Liver (tissue), 9 donors: ENCODE data around the gene ATP4B. TPM values are rescaled to one million over a fixed set of nuclear protein-coding genes. Genes with fewer than 3 reads are reported as not detected.
"Not testable (repeated sequence)": the region's sequence is repeated elsewhere in the genome, so short reads cannot be mapped to it uniquely, and the experiment has no call there.

Experiments
- DNase-seq: peaks from one replicate; pipeline ENCODE4 v3.0.0-alpha.2; 2017; ENCODE audit warnings: low spot score
- H3K27ac ChIP-seq, 2 donors: one replicate each; pipeline ENCODE4 v1.7.0; 2013; ENCODE audit warnings: inconsistent platforms in 2 of 2, low read length in 2 of 2, control low read depth in 1 of 2, low read depth in 1 of 2, mild to moderate bottlenecking in 1 of 2
- H3K27me3 ChIP-seq, 4 donors: one replicate each; pipeline versions ENCODE4 v1.6.1 to v1.7.0; 2013; ENCODE audit warnings: low read length in 3 of 4, inconsistent platforms in 1 of 4, mild to moderate bottlenecking in 1 of 4, moderate library complexity in 1 of 4; ENCODE audit not compliant: control insufficient read depth in 4 of 4, insufficient read depth in 4 of 4
- H3K36me3 ChIP-seq, 4 donors: one replicate each; pipeline versions ENCODE4 v1.6.1 to v1.7.0; 2013; ENCODE audit warnings: low read length in 3 of 4, mild to moderate bottlenecking in 3 of 4, low read depth in 1 of 4, moderate library complexity in 1 of 4; ENCODE audit not compliant: control insufficient read depth in 4 of 4, insufficient read depth in 3 of 4
- H3K4me1 ChIP-seq, 4 donors: one replicate each; pipeline versions ENCODE4 v1.6.1 to v1.7.0; 2013; ENCODE audit warnings: low read length in 3 of 4, mild to moderate bottlenecking in 3 of 4, moderate library complexity in 1 of 4; ENCODE audit not compliant: control insufficient read depth in 4 of 4, insufficient read depth in 4 of 4
- H3K4me3 ChIP-seq, 3 donors: one replicate each; pipeline versions ENCODE4 v1.6.1 to v1.7.0; 2013; ENCODE audit warnings: low read length in 3 of 3, control low read depth in 1 of 3, low read depth in 1 of 3, mild to moderate bottlenecking in 1 of 3
- H3K9ac ChIP-seq, 2 donors: one replicate each; pipeline ENCODE4 v1.7.0; 2013; ENCODE audit warnings: low read length in 2 of 2, mild to moderate bottlenecking in 2 of 2, moderate library complexity in 2 of 2, control low read depth in 1 of 2, low read depth in 1 of 2
- H3K9me3 ChIP-seq, 4 donors: one replicate each; pipeline versions ENCODE4 v1.6.1 to v1.7.0; 2013; ENCODE audit warnings: low read length in 3 of 4; ENCODE audit not compliant: control insufficient read depth in 4 of 4
- ATF3 ChIP-seq: IDR thresholded peaks from 2 replicates; pipeline ENCODE4 v1.6.1; 2016; ENCODE audit warnings: antibody characterized with exemption
- EGR1 ChIP-seq, 2 donors: IDR thresholded peaks; 2 replicates each; pipeline ENCODE4 v1.6.1; 2016 to 2018; ENCODE audit warnings: antibody characterized with exemption in 2 of 2, low read depth in 2 of 2
- FOXA1 ChIP-seq: IDR thresholded peaks from 2 replicates; pipeline ENCODE4 v1.6.1; 2016; ENCODE audit warnings: antibody characterized with exemption
- GABPA ChIP-seq, 2 donors: IDR thresholded peaks in 1 of 2; conservative IDR thresholded peaks in 1 of 2; 2 replicates each; pipeline ENCODE4 v1.6.1; 2016; ENCODE audit warnings: antibody characterized with exemption in 2 of 2, mild to moderate bottlenecking in 1 of 2, moderate library complexity in 1 of 2
- HNF4A ChIP-seq, 2 donors: conservative IDR thresholded peaks; 2 replicates each; pipeline ENCODE4 v1.6.1; 2016; ENCODE audit warnings: antibody characterized with exemption in 2 of 2, mild to moderate bottlenecking in 2 of 2
- HNF4G ChIP-seq: IDR thresholded peaks from 2 replicates; pipeline ENCODE4 v1.6.1; 2016; ENCODE audit warnings: antibody characterized with exemption
- JUND ChIP-seq, 2 donors: IDR thresholded peaks; 2 replicates each; pipeline ENCODE4 v1.6.1; 2016; ENCODE audit warnings: antibody characterized with exemption in 2 of 2
- NR2F2 ChIP-seq: IDR thresholded peaks from 2 replicates; pipeline ENCODE4 v1.6.1; 2016; ENCODE audit warnings: antibody characterized with exemption
- RXRA ChIP-seq, 2 donors: IDR thresholded peaks; 2 replicates each; pipeline ENCODE4 v1.6.1; 2017 to 2018; ENCODE audit warnings: antibody characterized with exemption in 2 of 2, mild to moderate bottlenecking in 1 of 2
- SP1 ChIP-seq: IDR thresholded peaks from 2 replicates; pipeline ENCODE4 v1.6.1; 2018; ENCODE audit warnings: antibody characterized with exemption, mild to moderate bottlenecking
- TAF1 ChIP-seq: conservative IDR thresholded peaks from 2 replicates; pipeline ENCODE4 v1.6.1; 2016; ENCODE audit warnings: antibody characterized with exemption, mild to moderate bottlenecking
- YY1 ChIP-seq: IDR thresholded peaks from 2 replicates; pipeline ENCODE4 v1.6.1; 2016; ENCODE audit warnings: antibody characterized with exemption, mild to moderate bottlenecking
- ZBTB33 ChIP-seq: IDR thresholded peaks from 2 replicates; pipeline ENCODE4 v1.6.1; 2016; ENCODE audit warnings: antibody characterized with exemption
- WGBS: extraction: QIAGEN DNeasy Blood & Tissue Kit; methylation state at CpG from one replicate; pipeline ENCODE4 v1.1.7; 2013; 5-methylcytosine and 5-hydroxymethylcytosine counted together
- polyA plus RNA-seq, 2 donors: library from polyadenylated mRNA; stranded (reverse) in 1 of 2; unstranded in 1 of 2; fragments of 200-250 nt in 1 of 2; fragments of >200 nt in 1 of 2; fragmentation: Nextera tagmentation in 1 of 2; extraction: Ambion mirVana in 1 of 2; gene quantifications; one replicate each; pipeline versions ENCODE4 v1.2.1 to v1.2.3, GENCODE V29; 2013 to 2015
- total RNA-seq, 2 donors: library from RNA; depleted of rRNA; stranded (reverse); fragments of >200 nt; gene quantifications; one replicate each; pipeline ENCODE4 v1.2.3, GENCODE V29; 2014
- TF ChIP-seq, protein P1 (sequence below): IDR thresholded peaks from 2 replicates; pipeline ENCODE4 v1.6.1; 2016; ENCODE audit warnings: antibody characterized with exemption, mild to moderate bottlenecking
- TF ChIP-seq, protein P2 (sequence below): fragments of 150-350 bp; IDR thresholded peaks from 2 replicates; pipeline ENCODE4 v1.5.1; 2017; ENCODE audit warnings: improper control_type of control experiment, low read depth, low read length; ENCODE audit not compliant: missing input control
- donor health status: healthy.
- donor health status: healthy.
- donor health status: healthy.
- donor health status: healthy.
- donor health status: healthy.

Gene ATP4B
- total and polyA plus RNA-seq, 4 donors, result not detected

DNA sequence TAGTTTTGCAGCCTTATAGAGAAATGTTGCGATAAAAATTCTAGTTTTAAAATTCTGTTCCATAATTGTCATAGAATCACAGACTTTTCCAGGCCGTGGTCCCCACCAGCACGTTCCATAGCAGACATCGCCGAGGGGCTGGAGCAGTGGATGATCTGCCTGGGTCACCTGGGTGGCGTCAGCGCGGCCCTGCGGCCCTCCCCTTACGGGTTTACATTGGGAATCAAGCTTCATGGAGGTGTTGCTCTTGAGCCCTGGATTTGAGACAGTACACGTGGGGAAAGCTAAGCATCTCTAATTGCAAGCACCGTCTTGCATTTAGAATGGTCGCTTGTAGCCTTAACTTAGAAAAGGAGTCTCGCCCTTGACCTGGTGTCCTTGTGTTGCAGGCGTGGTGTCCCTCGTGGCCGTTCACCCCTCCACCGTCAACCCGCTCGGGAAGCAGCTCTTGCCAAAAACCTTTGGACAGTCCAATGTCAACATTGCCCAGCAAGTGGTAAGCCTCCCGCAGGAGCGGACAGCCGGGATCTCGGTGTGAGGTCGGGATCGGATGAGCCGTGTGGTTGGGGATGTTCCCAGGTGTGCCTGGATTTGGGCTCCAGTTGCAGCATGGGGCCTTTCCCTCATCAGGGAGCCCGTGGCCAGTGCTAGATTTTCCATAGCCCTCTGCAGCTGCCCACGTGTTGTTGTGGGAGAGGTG lies 35.1 kb downstream of the ATP4B start:
- H3K4me1 ChIP-seq, result no peaks in the 10 kb centered on the region
- no peaks in the 10 kb centered on the region for H3K27me3 ChIP-seq
- H3K9ac ChIP-seq, result no peak overlapping the region
- DNase-seq, result no peak
- no peaks in the 10 kb centered on the region for H3K9me3 ChIP-seq
- H3K36me3 ChIP-seq, result peaks cover 0 to 9% (median 6%) of the 10 kb centered on the region in 4 donors
- TF ChIP-seq HNF4A (conservative IDR thresholded peaks at IDR 0.05) (peak; percentile 69 to 74), HNF4G (no peak), NR2F2 (peak; percentile 50), SP1 (peak; percentile 59), RXRA (IDR thresholded peaks at IDR 0.05) (peak; percentile 78 to 87)
- TF ChIP-seq, protein P1, sequence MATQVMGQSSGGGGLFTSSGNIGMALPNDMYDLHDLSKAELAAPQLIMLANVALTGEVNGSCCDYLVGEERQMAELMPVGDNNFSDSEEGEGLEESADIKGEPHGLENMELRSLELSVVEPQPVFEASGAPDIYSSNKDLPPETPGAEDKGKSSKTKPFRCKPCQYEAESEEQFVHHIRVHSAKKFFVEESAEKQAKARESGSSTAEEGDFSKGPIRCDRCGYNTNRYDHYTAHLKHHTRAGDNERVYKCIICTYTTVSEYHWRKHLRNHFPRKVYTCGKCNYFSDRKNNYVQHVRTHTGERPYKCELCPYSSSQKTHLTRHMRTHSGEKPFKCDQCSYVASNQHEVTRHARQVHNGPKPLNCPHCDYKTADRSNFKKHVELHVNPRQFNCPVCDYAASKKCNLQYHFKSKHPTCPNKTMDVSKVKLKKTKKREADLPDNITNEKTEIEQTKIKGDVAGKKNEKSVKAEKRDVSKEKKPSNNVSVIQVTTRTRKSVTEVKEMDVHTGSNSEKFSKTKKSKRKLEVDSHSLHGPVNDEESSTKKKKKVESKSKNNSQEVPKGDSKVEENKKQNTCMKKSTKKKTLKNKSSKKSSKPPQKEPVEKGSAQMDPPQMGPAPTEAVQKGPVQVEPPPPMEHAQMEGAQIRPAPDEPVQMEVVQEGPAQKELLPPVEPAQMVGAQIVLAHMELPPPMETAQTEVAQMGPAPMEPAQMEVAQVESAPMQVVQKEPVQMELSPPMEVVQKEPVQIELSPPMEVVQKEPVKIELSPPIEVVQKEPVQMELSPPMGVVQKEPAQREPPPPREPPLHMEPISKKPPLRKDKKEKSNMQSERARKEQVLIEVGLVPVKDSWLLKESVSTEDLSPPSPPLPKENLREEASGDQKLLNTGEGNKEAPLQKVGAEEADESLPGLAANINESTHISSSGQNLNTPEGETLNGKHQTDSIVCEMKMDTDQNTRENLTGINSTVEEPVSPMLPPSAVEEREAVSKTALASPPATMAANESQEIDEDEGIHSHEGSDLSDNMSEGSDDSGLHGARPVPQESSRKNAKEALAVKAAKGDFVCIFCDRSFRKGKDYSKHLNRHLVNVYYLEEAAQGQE, result peak; percentile 75
- H3K27ac ChIP-seq, result no peak overlapping the region
- 73% methylated on average over 29 of the region's 29 CpGs for WGBS
- no peak overlapping the region for H3K4me3 ChIP-seq

DNA sequence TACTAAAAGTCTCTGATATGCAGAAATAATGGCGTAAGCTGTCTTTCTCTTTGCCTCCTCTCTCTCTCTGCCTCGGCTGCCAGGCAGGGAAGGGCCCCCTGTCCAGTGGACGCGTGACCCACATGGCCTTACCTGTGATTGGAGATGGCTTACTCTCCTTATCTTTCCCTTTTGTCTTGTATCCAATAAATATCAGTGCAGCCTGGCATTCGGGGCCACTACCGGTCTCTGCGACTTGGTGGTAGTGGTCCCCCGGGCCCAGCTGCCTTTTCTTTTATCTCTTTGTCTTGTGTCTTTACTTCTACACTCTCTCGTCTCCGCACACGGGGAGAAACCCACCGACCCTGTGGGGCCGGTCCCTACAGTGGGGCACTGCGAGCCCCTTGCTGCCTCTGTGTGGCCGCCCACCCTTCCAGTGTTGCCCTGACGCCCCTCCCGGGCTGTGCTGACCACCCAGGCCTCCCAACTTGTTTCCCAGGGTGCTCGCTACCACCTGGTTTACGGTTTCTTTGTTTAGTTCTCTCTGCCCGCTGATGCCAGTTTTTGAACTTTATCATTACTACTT lies 35.9 kb downstream of the ATP4B start:
- H3K27me3 ChIP-seq, DNase-seq, H3K4me3 ChIP-seq, H3K27ac ChIP-seq, H3K9ac ChIP-seq, H3K9me3 ChIP-seq, H3K36me3 ChIP-seq, H3K4me1 ChIP-seq: not testable (repeated sequence)
- 98% methylated on average over 20 of the region's 20 CpGs for WGBS

DNA sequence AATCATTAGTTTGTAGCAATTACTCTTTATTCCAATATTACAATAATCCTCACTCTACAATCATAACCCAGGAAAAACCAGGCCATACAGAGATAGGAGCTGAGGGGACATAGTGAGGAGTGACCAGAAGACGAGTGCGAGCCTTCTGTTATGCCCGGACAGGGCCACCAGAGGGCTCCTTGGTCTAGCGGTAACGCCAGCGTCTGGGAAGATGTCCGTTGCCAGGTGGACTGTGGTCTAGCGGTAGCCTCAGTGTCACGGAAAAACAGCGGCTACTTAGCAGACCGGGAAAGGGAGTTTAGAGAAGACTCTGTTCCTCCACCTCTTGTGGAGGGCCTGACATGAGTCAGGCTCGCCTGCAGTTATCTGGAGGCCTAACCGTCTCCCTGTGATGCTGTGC lies 36.5 kb downstream of the ATP4B start:
- H3K4me3 ChIP-seq, H3K9ac ChIP-seq, H3K27ac ChIP-seq, H3K36me3 ChIP-seq, DNase-seq, H3K4me1 ChIP-seq, H3K27me3 ChIP-seq, H3K9me3 ChIP-seq: not testable (repeated sequence)
- 86% methylated on average over 13 of the region's 13 CpGs for WGBS

DNA sequence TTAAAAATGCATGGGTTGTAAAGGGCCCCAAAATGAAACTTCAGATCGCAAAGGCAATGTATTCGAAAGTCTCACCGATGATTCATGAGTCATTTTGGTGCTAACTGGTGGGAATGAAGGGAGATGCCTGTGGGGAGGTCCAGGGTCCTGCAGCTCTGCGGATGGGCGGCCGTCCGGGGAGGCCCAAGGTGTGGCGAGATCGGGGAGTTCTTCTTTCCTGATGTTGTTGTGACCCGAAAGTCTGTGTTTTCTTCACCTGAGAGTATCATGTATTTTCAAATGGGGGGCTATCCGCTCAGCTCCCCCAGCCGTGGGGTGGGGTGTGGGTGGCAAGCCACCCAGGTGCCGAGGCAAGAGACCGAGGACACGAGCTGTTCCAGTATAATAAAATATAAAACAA lies 37.0 kb downstream of the ATP4B start:
- H3K4me1 ChIP-seq, result no peaks in the 10 kb centered on the region
- no peak for DNase-seq
- H3K9ac ChIP-seq, result no peak overlapping the region
- peaks cover 0 to 9% (median 4%) of the 10 kb centered on the region in 4 donors for H3K36me3 ChIP-seq
- no peak overlapping the region for H3K27ac ChIP-seq
- H3K9me3 ChIP-seq, result no peaks in the 10 kb centered on the region
- H3K4me3 ChIP-seq, result no peak overlapping the region
- no peaks in the 10 kb centered on the region for H3K27me3 ChIP-seq
- 97% methylated on average over 15 of the region's 15 CpGs for WGBS
- TF ChIP-seq TAF1 (no peak), RXRA (IDR thresholded peaks at IDR 0.05) (no peak), FOXA1 (no peak), EGR1 (IDR thresholded peaks at IDR 0.05; ENCODE audit: low read depth in 2 of 2) (no peak), ATF3 (no peak), YY1 (no peak), ZBTB33 (no peak), GABPA (IDR thresholded peaks at IDR 0.05 in 1 of 2, conservative IDR thresholded peaks at IDR 0.05 in 1 of 2) (no peak), SP1 (no peak), HNF4A (conservative IDR thresholded peaks at IDR 0.05) (no peak), JUND (IDR thresholded peaks at IDR 0.05) (no peak), HNF4G (no peak), NR2F2 (no peak)
- TF ChIP-seq, protein P2, sequence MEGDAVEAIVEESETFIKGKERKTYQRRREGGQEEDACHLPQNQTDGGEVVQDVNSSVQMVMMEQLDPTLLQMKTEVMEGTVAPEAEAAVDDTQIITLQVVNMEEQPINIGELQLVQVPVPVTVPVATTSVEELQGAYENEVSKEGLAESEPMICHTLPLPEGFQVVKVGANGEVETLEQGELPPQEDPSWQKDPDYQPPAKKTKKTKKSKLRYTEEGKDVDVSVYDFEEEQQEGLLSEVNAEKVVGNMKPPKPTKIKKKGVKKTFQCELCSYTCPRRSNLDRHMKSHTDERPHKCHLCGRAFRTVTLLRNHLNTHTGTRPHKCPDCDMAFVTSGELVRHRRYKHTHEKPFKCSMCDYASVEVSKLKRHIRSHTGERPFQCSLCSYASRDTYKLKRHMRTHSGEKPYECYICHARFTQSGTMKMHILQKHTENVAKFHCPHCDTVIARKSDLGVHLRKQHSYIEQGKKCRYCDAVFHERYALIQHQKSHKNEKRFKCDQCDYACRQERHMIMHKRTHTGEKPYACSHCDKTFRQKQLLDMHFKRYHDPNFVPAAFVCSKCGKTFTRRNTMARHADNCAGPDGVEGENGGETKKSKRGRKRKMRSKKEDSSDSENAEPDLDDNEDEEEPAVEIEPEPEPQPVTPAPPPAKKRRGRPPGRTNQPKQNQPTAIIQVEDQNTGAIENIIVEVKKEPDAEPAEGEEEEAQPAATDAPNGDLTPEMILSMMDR, result no peak
